GM23248 (cell line): ENCODE measurements around the gene SH3RF3. TPM values are rescaled to one million over a fixed set of nuclear protein-coding genes. Genes with fewer than 3 reads are reported as not detected.

ENCODE experiments used
- DNase-seq: peaks from one replicate; pipeline ENCODE4 v3.0.0-alpha.2; 2015
- H2AFZ ChIP-seq: fragments of 200-600 bp; sonication (generic); 2 replicates; pipeline ENCODE4 v1.6.1; 2016; ENCODE audit warnings: antibody characterized with exemption
- H3F3A ChIP-seq: fragments of 200-600 bp; sonication (generic); 2 replicates; pipeline ENCODE4 v1.6.1; 2016; ENCODE audit warnings: mild to moderate bottlenecking, antibody characterized with exemption, mixed run types; ENCODE audit not compliant: insufficient read depth
- H3K27ac ChIP-seq: fragments of 200-600 bp; sonication (generic); 2 replicates; pipeline ENCODE4 v1.5.1; 2016; ENCODE audit warnings: mild to moderate bottlenecking
- H3K27me3 ChIP-seq: fragments of 200-600 bp; sonication (generic); replicated peaks from 2 replicates; pipeline ENCODE4 v1.6.1; 2016; ENCODE audit warnings: mild to moderate bottlenecking; ENCODE audit not compliant: insufficient read depth
- H3K36me3 ChIP-seq: fragments of 200-600 bp; sonication (generic); 2 replicates; pipeline ENCODE4 v1.6.1; 2016; ENCODE audit warnings: low read depth, mild to moderate bottlenecking
- H3K4me1 ChIP-seq: fragments of 200-600 bp; sonication (generic); 2 replicates; pipeline ENCODE4 v1.6.1; 2016; ENCODE audit warnings: mild to moderate bottlenecking; ENCODE audit not compliant: insufficient read depth
- H3K4me2 ChIP-seq: fragments of 200-600 bp; sonication (generic); one replicate; pipeline ENCODE4 v1.6.1; 2016; ENCODE audit warnings: mild to moderate bottlenecking; ENCODE audit not compliant: unreplicated experiment
- H3K4me3 ChIP-seq: fragments of 200-600 bp; sonication (generic); 2 replicates; pipeline ENCODE4 v1.5.1; 2016; ENCODE audit warnings: mild to moderate bottlenecking
- H3K79me2 ChIP-seq: fragments of 200-600 bp; sonication (generic); 2 replicates; pipeline ENCODE4 v1.6.1; 2016; ENCODE audit warnings: mild to moderate bottlenecking; ENCODE audit not compliant: insufficient read depth
- H3K9ac ChIP-seq: fragments of 200-600 bp; sonication (generic); 2 replicates; pipeline ENCODE4 v1.6.1; 2016; ENCODE audit warnings: mild to moderate bottlenecking
- H3K9me2 ChIP-seq: fragments of 200-600 bp; sonication (generic); 2 replicates; pipeline ENCODE4 v1.6.1; 2016; ENCODE audit warnings: mixed run types, mild to moderate bottlenecking, moderate library complexity; ENCODE audit not compliant: insufficient read depth
- H3K9me3 ChIP-seq: fragments of 200-600 bp; sonication (generic); one replicate; pipeline ENCODE4 v1.6.1; 2017; ENCODE audit warnings: low read depth
- H4K20me1 ChIP-seq: fragments of 200-600 bp; sonication (generic); 2 replicates; pipeline ENCODE4 v1.6.0; 2016; ENCODE audit not compliant: insufficient read depth
- EZH2 ChIP-seq: fragments of 200-600 bp; sonication (generic); IDR thresholded peaks from 2 replicates; pipeline ENCODE4 v1.6.1; 2018; ENCODE audit warnings: antibody characterized with exemption, mild to moderate bottlenecking; ENCODE audit not compliant: insufficient read depth, poor library complexity, severe bottlenecking
- EZH2phosphoT487 ChIP-seq: fragments of 200-600 bp; sonication (generic); IDR thresholded peaks from 2 replicates; pipeline ENCODE4 v1.6.1; 2018; ENCODE audit warnings: antibody characterized with exemption, moderate library complexity, mild to moderate bottlenecking, low read depth; ENCODE audit not compliant: insufficient read depth
- WGBS, 2 experiments: methylation state at CpG; one replicate each; pipeline ENCODE4 v1.1.6; 2015 to 2017; ENCODE audit warnings: low lambda C conversion rate in 2 of 2, low coverage in 1 of 2; ENCODE audit errors: missing lambda C conversion rate in 2 of 2; 5-methylcytosine and 5-hydroxymethylcytosine counted together
- in situ Hi-C: fragments of 300-500 bp; cut with MboI; formaldehyde crosslinking; loops from 2 replicates; pipeline ENCODE4 v1.15.0; 2020
- polyA plus RNA-seq: library from polyadenylated mRNA; unstranded; fragments of >200 nt; fragmentation: Nextera tagmentation; extraction: Ambion mirVana; gene quantifications from 2 replicates; pipeline ENCODE4 v1.2.1, GENCODE V29; 2016
- total RNA-seq: library from RNA; depleted of rRNA; stranded (reverse); fragments of >200 nt; shearing (Covaris generic); gene quantifications from 2 replicates; pipeline ENCODE4 v1.2.3, GENCODE V29; 2014

The SH3RF3 gene
- total and polyA plus RNA-seq, 2 experiments from 2014 or later: 1.5 to 5.2 TPM

- H3K27me3 ChIP-seq: peaks cover 52% of the 10 kb centered on the region
- H4K20me1 ChIP-seq: no peaks in the 10 kb centered on the region
- peak; percentile 27 for DNase-seq
Observed at GRCh38 chr2:109098251-109098920, 30.6 kb upstream of the SH3RF3 start.

GRCh38 chr2:109098921-109099273 is 30.1 kb upstream of the SH3RF3 start:
- no peak for DNase-seq
- H3K4me1 ChIP-seq: peaks cover 6% of the 10 kb centered on the region; the same call in 1 of the 2 replicates
- no peak overlapping the region for H3K27ac ChIP-seq
- peaks cover 53% of the 10 kb centered on the region for H3K27me3 ChIP-seq
- H2AFZ ChIP-seq: no peak overlapping the region
- 59 to 62% methylated on average over 7 of the region's 7 CpGs for WGBS, 2 experiments
- H3K36me3 ChIP-seq: no peaks in the 10 kb centered on the region
- no peaks in the 10 kb centered on the region for H4K20me1 ChIP-seq
- in situ Hi-C loops: no loop called here
- no peaks in the 10 kb centered on the region for H3K9me2 ChIP-seq
- no peak overlapping the region for H3K4me2 ChIP-seq
- H3K9ac ChIP-seq: no peak overlapping the region
- H3K9me3 ChIP-seq: no peaks in the 10 kb centered on the region
- TF ChIP-seq EZH2phosphoT487 (no peak), EZH2 (no peak)
- H3K79me2 ChIP-seq: no peaks in the 10 kb centered on the region
- H3F3A ChIP-seq: no peaks in the 10 kb centered on the region
- H3K4me3 ChIP-seq: no peak overlapping the region

More at GRCh38 chr2:109098251-109098920, 30.6 kb upstream of the SH3RF3 start:
- no peak overlapping the region for H2AFZ ChIP-seq
- no peaks in the 10 kb centered on the region for H3K36me3 ChIP-seq
- H3F3A ChIP-seq: no peaks in the 10 kb centered on the region
- H3K9ac ChIP-seq: no peak overlapping the region
- no peak overlapping the region for H3K4me3 ChIP-seq
- no peaks in the 10 kb centered on the region for H3K9me3 ChIP-seq
- no peak overlapping the region for H3K4me2 ChIP-seq
- 26 to 37% methylated on average over 3 of the region's 3 CpGs for WGBS, 2 experiments
- peaks cover 6% of the 10 kb centered on the region; the same call in 1 of the 2 replicates for H3K4me1 ChIP-seq
- TF ChIP-seq EZH2: no peak
- no peaks in the 10 kb centered on the region for H3K9me2 ChIP-seq
- no peak overlapping the region for H3K27ac ChIP-seq
- H3K79me2 ChIP-seq: no peaks in the 10 kb centered on the region
- in situ Hi-C loops: no loop called here

- peaks cover 50% of the 10 kb centered on the region for H3K27me3 ChIP-seq
- no peaks in the 10 kb centered on the region for H3F3A ChIP-seq
- DNase-seq: no peak
- H3K4me3 ChIP-seq: no peak overlapping the region
- no peaks in the 10 kb centered on the region for H4K20me1 ChIP-seq
- no peak overlapping the region for H2AFZ ChIP-seq
- H3K9me2 ChIP-seq: no peaks in the 10 kb centered on the region
- in situ Hi-C loops: no loop called here
- 22 to 24% methylated on average over 10 of the region's 10 CpGs for WGBS, 2 experiments
- H3K79me2 ChIP-seq: no peaks in the 10 kb centered on the region
- H3K9me3 ChIP-seq: no peaks in the 10 kb centered on the region
- no peaks in the 10 kb centered on the region for H3K36me3 ChIP-seq
- H3K4me1 ChIP-seq: peaks cover 6% of the 10 kb centered on the region; the same call in 1 of the 2 replicates
- H3K9ac ChIP-seq: no peak overlapping the region
- H3K27ac ChIP-seq: no peak overlapping the region
- no peak overlapping the region for H3K4me2 ChIP-seq
- TF ChIP-seq EZH2phosphoT487 (no peak), EZH2 (no peak)
Observed at GRCh38 chr2:109102588-109103233, 26.3 kb upstream of the SH3RF3 start.

GRCh38 chr2:109105113-109105512 is 23.9 kb upstream of the SH3RF3 start:
- H3K9me3 ChIP-seq: no peaks in the 10 kb centered on the region
- no peak overlapping the region for H3K9ac ChIP-seq
- no peaks in the 10 kb centered on the region for H3K9me2 ChIP-seq
- no peak overlapping the region for H3K27ac ChIP-seq
- in situ Hi-C loops: no loop called here
- no peaks in the 10 kb centered on the region for H3K36me3 ChIP-seq
- no peak for DNase-seq
- 67 to 74% methylated on average over 5 of the region's 5 CpGs for WGBS, 2 experiments
- H3K4me3 ChIP-seq: no peak overlapping the region
- H2AFZ ChIP-seq: no peak overlapping the region
- no peaks in the 10 kb centered on the region for H3F3A ChIP-seq
- no peaks in the 10 kb centered on the region for H4K20me1 ChIP-seq
- peaks cover 63% of the 10 kb centered on the region for H3K27me3 ChIP-seq
- TF ChIP-seq EZH2 (no peak), EZH2phosphoT487 (no peak)
- no peak overlapping the region for H3K4me2 ChIP-seq
- H3K79me2 ChIP-seq: no peaks in the 10 kb centered on the region
- H3K4me1 ChIP-seq: no peaks in the 10 kb centered on the region
